LNCaP clone FGC (cell line): Measurements from ENCODE around the gene PHTF1.

Experiments used
- DNase-seq: peaks from one replicate; pipeline ENCODE4 v3.0.0-alpha.2; 2011; ENCODE audit warnings: low read depth
- H3K4me3 ChIP-seq: 2 replicates; pipeline ENCODE4 v1.5.1; 2011; ENCODE audit warnings: mild to moderate bottlenecking, low read depth, low read length, control low read depth
- CTCF ChIP-seq: IDR thresholded peaks from 2 replicates; pipeline ENCODE4 v1.5.1; 2012; ENCODE audit warnings: mild to moderate bottlenecking; ENCODE audit not compliant: control insufficient read depth, insufficient read depth; ENCODE audit errors: extremely low read depth

PHTF1 gene

GRCh38 chr1:113800487-113800886 lies 41.2 kb upstream of the PHTF1 start:
- DNase-seq: no peak
- no peak overlapping the region for H3K4me3 ChIP-seq
- no peak for TF ChIP-seq CTCF

- no peak for DNase-seq
- TF ChIP-seq CTCF: no peak
- no peak overlapping the region for H3K4me3 ChIP-seq
These were observed 38.2 kb upstream of the PHTF1 start for GRCh38 chr1:113797472-113797871.

- TF ChIP-seq CTCF: no peak
- no peak overlapping the region for H3K4me3 ChIP-seq
- no peak for DNase-seq
These were observed 34.9 kb upstream of the PHTF1 start for GRCh38 chr1:113793878-113794834.

GRCh38 chr1:113792986-113793385 lies 33.7 kb upstream of the PHTF1 start:
- TF ChIP-seq CTCF: no peak
- H3K4me3 ChIP-seq: no peak overlapping the region
- no peak for DNase-seq

GRCh38 chr1:113792471-113792870 lies 33.2 kb upstream of the PHTF1 start:
- no peak for TF ChIP-seq CTCF
- no peak overlapping the region for H3K4me3 ChIP-seq
- no peak for DNase-seq

GRCh38 chr1:113788802-113789201 lies 29.5 kb upstream of the PHTF1 start:
- no peak overlapping the region for H3K4me3 ChIP-seq
- no peak for DNase-seq
- no peak for TF ChIP-seq CTCF
